SK-N-SH (cell line): Measurements from ENCODE around the gene MCM10. TPM values are rescaled to one million over a fixed set of nuclear protein-coding genes. Genes with fewer than 3 reads are reported as not detected.

Experiments used
- CTCF ChIA-PET: fragments of 300-600, 350-600 bp; formaldehyde crosslinking; extraction: SDS; loops from one replicate; lab custom pipeline; 2021; lab: Yijun Ruan, JAX
- POLR2A ChIA-PET: fragments of 350-600 bp; sonication (Branson Sonifier 250); formaldehyde crosslinking; extraction: SDS; loops from one replicate; lab custom pipeline; 2020; ENCODE audit warnings: antibody characterized with exemption, inconsistent platforms; lab: Yijun Ruan, JAX
- DNase-seq: peaks from one replicate; pipeline ENCODE4 v3.0.0; 2012
- H2AFZ ChIP-seq: fragments of 200-600 bp; sonication (generic); 2 replicates; pipeline ENCODE4 v1.8.1; 2016; ENCODE audit warnings: antibody characterized with exemption, mild to moderate bottlenecking, low read depth
- H3F3A ChIP-seq: fragments of 200-600 bp; sonication (generic); replicated peaks from 2 replicates; pipeline ENCODE3; 2016; ENCODE audit warnings: antibody characterized with exemption, mild to moderate bottlenecking; ENCODE audit not compliant: insufficient read depth
- H3K27ac ChIP-seq, 2 experiments: fragments of 200-500 bp in 1 of 2; fragments of 200-600 bp in 1 of 2; sonication (Bioruptor generic) in 1 of 2; sonication (generic), shearing (Covaris generic) in 1 of 2; 2 replicates each; pipeline versions ENCODE4 v1.5.1 to v1.6.1; 2014 to 2016; ENCODE audit warnings: low read depth in 2 of 2, inconsistent platforms in 1 of 2, low read length in 1 of 2, mild to moderate bottlenecking in 1 of 2, mixed read lengths in 1 of 2
- H3K27me3 ChIP-seq: fragments of 200-600 bp; sonication (generic), shearing (Covaris generic); 2 replicates; pipeline ENCODE4 v1.6.1; 2016; ENCODE audit warnings: mixed run types; ENCODE audit not compliant: insufficient read depth
- H3K36me3 ChIP-seq, 2 experiments: fragments of 200-500 bp in 1 of 2; fragments of 200-600 bp in 1 of 2; sonication (Bioruptor generic) in 1 of 2; sonication (generic) in 1 of 2; replicated peaks in 1 of 2; 2 replicates each; pipeline versions ENCODE3 to v1.5.1; 2014 to 2016; ENCODE audit warnings: low read length in 1 of 2, mild to moderate bottlenecking in 1 of 2; ENCODE audit not compliant: insufficient read depth in 2 of 2, control insufficient read depth in 1 of 2
- H3K4me1 ChIP-seq, 2 experiments: fragments of 200-500 bp in 1 of 2; fragments of 200-600 bp in 1 of 2; sonication (Bioruptor generic) in 1 of 2; sonication (generic), shearing (Covaris generic) in 1 of 2; 2 replicates each; pipeline versions ENCODE4 v1.5.1 to v1.6.1; 2014 to 2016; ENCODE audit warnings: low read depth in 1 of 2, low read length in 1 of 2, mixed run types in 1 of 2; ENCODE audit not compliant: insufficient read depth in 2 of 2, control insufficient read depth in 1 of 2
- H3K4me2 ChIP-seq: fragments of 200-600 bp; sonication (generic), shearing (Covaris generic); 2 replicates; pipeline ENCODE4 v1.6.1; 2017; ENCODE audit warnings: mixed run types
- H3K4me3 ChIP-seq, 2 experiments: fragments of 200-500 bp in 1 of 2; fragments of 200-600 bp in 1 of 2; sonication (Bioruptor generic) in 1 of 2; sonication (generic), shearing (Covaris generic) in 1 of 2; 2 replicates each; pipeline versions ENCODE4 v1.5.1 to v1.8.1; 2014 to 2016; ENCODE audit warnings: low read depth in 2 of 2, inconsistent platforms in 1 of 2, low read length in 1 of 2, mild to moderate bottlenecking in 1 of 2, mixed read lengths in 1 of 2, moderate library complexity in 1 of 2
- H3K79me2 ChIP-seq: fragments of 200-600 bp; sonication (generic); 2 replicates; pipeline ENCODE4 v1.8.1; 2017; ENCODE audit warnings: mild to moderate bottlenecking; ENCODE audit not compliant: insufficient read depth
- H3K9ac ChIP-seq: fragments of 200-600 bp; sonication (generic); 2 replicates; pipeline ENCODE4 v1.6.1; 2017; ENCODE audit warnings: mixed run types
- H3K9me2 ChIP-seq: fragments of 200-600 bp; sonication (generic); 2 replicates; pipeline ENCODE4 v1.6.1; 2017; ENCODE audit warnings: mixed run types
- H3K9me3 ChIP-seq: fragments of 200-600 bp; sonication (generic); 2 replicates; pipeline ENCODE4 v1.6.1; 2017; ENCODE audit warnings: mixed run types, mild to moderate bottlenecking, moderate library complexity
- H4K20me1 ChIP-seq: fragments of 200-600 bp; sonication (generic); 2 replicates; pipeline ENCODE4 v1.6.1; 2017; ENCODE audit warnings: mild to moderate bottlenecking, mixed run types; ENCODE audit not compliant: insufficient read depth
- CHD2 ChIP-seq: fragments of 150-350 bp; IDR thresholded peaks from 2 replicates; pipeline ENCODE4 v1.6.1; 2018; ENCODE audit warnings: low read length; ENCODE audit not compliant: partially characterized antibody
- ELF1 ChIP-seq: IDR thresholded peaks from 2 replicates; pipeline ENCODE4 v1.4.0; 2012
- FOSL2 ChIP-seq: IDR thresholded peaks from 2 replicates; pipeline ENCODE4 v1.4.0; 2012; ENCODE audit warnings: low read depth, mild to moderate bottlenecking, moderate library complexity, borderline replicate concordance
- FOXJ3 ChIP-seq: sonication (generic); formaldehyde crosslinking; IDR thresholded peaks from 2 replicates; pipeline ENCODE4 v1.5.1; 2020; ENCODE audit warnings: mild to moderate bottlenecking, missing genetic modification reagents
- FOXM1 ChIP-seq: IDR thresholded peaks from 2 replicates; pipeline ENCODE4 v1.4.0; 2012; ENCODE audit warnings: low read depth, mild to moderate bottlenecking
- GATA2 ChIP-seq: sonication (generic); formaldehyde crosslinking; IDR thresholded peaks from 2 replicates; pipeline ENCODE4 v1.5.0; 2020; ENCODE audit warnings: mild to moderate bottlenecking, missing genetic modification reagents
- IRF3 ChIP-seq: fragments of 150-350 bp; IDR thresholded peaks from 2 replicates; pipeline ENCODE4 v1.6.1; 2016; ENCODE audit warnings: mild to moderate bottlenecking, low read depth, low read length
- MAX ChIP-seq: IDR thresholded peaks from 2 replicates; pipeline ENCODE4 v1.4.0; 2012; ENCODE audit warnings: low read depth
- PBX3 ChIP-seq: IDR thresholded peaks from 2 replicates; pipeline ENCODE4; 2012
- POLR2AphosphoS5 ChIP-seq: IDR thresholded peaks from 2 replicates; pipeline ENCODE4 v1.6.1; 2012; ENCODE audit warnings: low read depth, low read length
- RCOR1 ChIP-seq: fragments of 150-350 bp; IDR thresholded peaks from 2 replicates; pipeline ENCODE4 v1.6.1; 2017; ENCODE audit warnings: antibody characterized with exemption, low read length
- REST ChIP-seq: IDR thresholded peaks from 2 replicates; pipeline ENCODE4 v1.6.1; 2012; ENCODE audit warnings: mild to moderate bottlenecking, low read depth, low read length, moderate library complexity
- RXRA ChIP-seq: IDR thresholded peaks from 2 replicates; pipeline ENCODE4 v1.4.0; 2012; ENCODE audit warnings: low read depth, mild to moderate bottlenecking, borderline replicate concordance
- SMC3 ChIP-seq: IDR thresholded peaks from 2 replicates; pipeline ENCODE4 v1.6.1; 2012; ENCODE audit warnings: low read depth, low read length, improper control_type of control experiment
- TAF1 ChIP-seq: IDR thresholded peaks from 2 replicates; pipeline ENCODE4 v1.6.1; 2012; ENCODE audit warnings: low read depth, mild to moderate bottlenecking, low read length, moderate library complexity, borderline replicate concordance
- TCF12 ChIP-seq: IDR thresholded peaks from 2 replicates; pipeline ENCODE4 v1.4.0; 2012
- TEAD4 ChIP-seq: IDR thresholded peaks from 2 replicates; pipeline ENCODE4 v1.4.0; 2012; ENCODE audit warnings: mild to moderate bottlenecking, borderline replicate concordance; ENCODE audit not compliant: insufficient read depth
- USF2 ChIP-seq: fragments of 150-350 bp; IDR thresholded peaks from 2 replicates; pipeline ENCODE4 v1.6.1; 2017; ENCODE audit warnings: antibody characterized with exemption, low read length, low read depth, borderline replicate concordance
- YY1 ChIP-seq: IDR thresholded peaks from 2 replicates; pipeline ENCODE4 v1.4.0; 2012; ENCODE audit warnings: low read depth, mild to moderate bottlenecking
- WGBS: methylation state at CpG from one replicate; pipeline ENCODE4 v1.1.6; 2017; ENCODE audit warnings: low lambda C conversion rate; 5-methylcytosine and 5-hydroxymethylcytosine counted together
- polyA plus RNA-seq, 3 experiments: library from polyadenylated mRNA; depleted of rRNA; stranded (reverse); fragments of >200 nt; gene quantifications; 2 replicates each; pipeline ENCODE4 v1.2.3, GENCODE V29; 2012

The MCM10 gene
- polyA plus RNA-seq, 1 of the 3 experiments (the other 2 are of a cell fraction), result 5.1 TPM

- 81% methylated on average over 8 of the region's 8 CpGs for WGBS
- H3K9me3 ChIP-seq, result no peaks in the 10 kb centered on the region
- H3K79me2 ChIP-seq, result no peaks in the 10 kb centered on the region
- no peaks in the 10 kb centered on the region for H4K20me1 ChIP-seq
- H3K4me1 ChIP-seq, result no peaks in the 10 kb centered on the region; a peak in 1 of 4 replicates
- no peak overlapping the region for H3K27ac ChIP-seq
- no peak for DNase-seq
- no peak overlapping the region for H3K9ac ChIP-seq
- no peak overlapping the region for H3K4me2 ChIP-seq
- H3K27me3 ChIP-seq, result no peaks in the 10 kb centered on the region
- no peaks in the 10 kb centered on the region for H3K9me2 ChIP-seq
- no peak for TF ChIP-seq TCF12
- TF ChIP-seq ELF1, result no peak
- no peak for TF ChIP-seq GATA2 (CRISPR knock-in tag)
- TF ChIP-seq POLR2AphosphoS5, result no peak
- TF ChIP-seq FOXJ3 (CRISPR knock-in tag), result no peak
- no peak for TF ChIP-seq YY1
- TF ChIP-seq TEAD4, result no peak
- TF ChIP-seq PBX3, result no peak
- TF ChIP-seq RCOR1, result no peak
- no peak for TF ChIP-seq FOSL2
- TF ChIP-seq USF2, result no peak
- TF ChIP-seq TAF1, result no peak
- no peak for TF ChIP-seq CHD2
- no peaks in the 10 kb centered on the region for H3F3A ChIP-seq
- no peak overlapping the region for H2AFZ ChIP-seq
- no peaks in the 10 kb centered on the region for H3K36me3 ChIP-seq
- H3K4me3 ChIP-seq, result no peak overlapping the region
- CTCF ChIA-PET, result interaction anchor here (0.9 to 1.7 kb wide), 5 partner anchors 8 to 77 kb away, joined by 3 read pairs; partner anchors contain the start of gene UCMA
- POLR2A ChIA-PET, result no interaction called here
Observed at GRCh38 chr10:13225601-13226000, 64.2 kb downstream of the MCM10 start.

GRCh38 chr10:13227031-13227430 is 65.7 kb downstream of the MCM10 start:
- TF ChIP-seq PBX3 (no peak), USF2 (no peak), IRF3 (no peak), SMC3 (no peak), TEAD4 (no peak), RXRA (no peak), REST (no peak), FOXM1 (no peak), MAX (no peak)
- POLR2A ChIA-PET, result no interaction called here
- no peaks in the 10 kb centered on the region for H3K36me3 ChIP-seq

More at GRCh38 chr10:13227031-13227430, 65.7 kb downstream of the MCM10 start:
- H4K20me1 ChIP-seq, result no peaks in the 10 kb centered on the region
- H3K79me2 ChIP-seq, result no peaks in the 10 kb centered on the region
- no peaks in the 10 kb centered on the region for H3K9me2 ChIP-seq
- DNase-seq, result no peak
- CTCF ChIA-PET, result no interaction called here
- H3K9ac ChIP-seq, result no peak overlapping the region
- H3K4me3 ChIP-seq, result no peak overlapping the region
- no peaks in the 10 kb centered on the region for H3F3A ChIP-seq
- no peak overlapping the region for H3K4me2 ChIP-seq
- 74% methylated on average over 5 of the region's 5 CpGs for WGBS
- no peak overlapping the region for H2AFZ ChIP-seq
- no peaks in the 10 kb centered on the region for H3K9me3 ChIP-seq
- no peak overlapping the region for H3K27ac ChIP-seq
- peaks cover 0 to 6% of the 10 kb centered on the region in 2 experiments; a peak in 1 of 4 replicates for H3K4me1 ChIP-seq
- H3K27me3 ChIP-seq, result no peaks in the 10 kb centered on the region
